Stimulated activated CD4-positive, alpha-beta T cell treated with anti-CD3 and anti-CD28 coated beads, Interleukin-1b, Interleukin-23, amount 100 ng/mL, for 1 hour (primary cell): Measurements from ENCODE around the gene DISC1.
"Not testable (repeated sequence)": the region's sequence is repeated elsewhere in the genome, so short reads cannot be mapped to it uniquely, and the experiment has no call there.

Source experiments
- DNase-seq, 2 donors: peaks; one replicate each; pipeline ENCODE4 v3.0.0-alpha.2; 2020; ENCODE audit warnings: low read depth in 2 of 2

The DISC1 gene

DNA sequence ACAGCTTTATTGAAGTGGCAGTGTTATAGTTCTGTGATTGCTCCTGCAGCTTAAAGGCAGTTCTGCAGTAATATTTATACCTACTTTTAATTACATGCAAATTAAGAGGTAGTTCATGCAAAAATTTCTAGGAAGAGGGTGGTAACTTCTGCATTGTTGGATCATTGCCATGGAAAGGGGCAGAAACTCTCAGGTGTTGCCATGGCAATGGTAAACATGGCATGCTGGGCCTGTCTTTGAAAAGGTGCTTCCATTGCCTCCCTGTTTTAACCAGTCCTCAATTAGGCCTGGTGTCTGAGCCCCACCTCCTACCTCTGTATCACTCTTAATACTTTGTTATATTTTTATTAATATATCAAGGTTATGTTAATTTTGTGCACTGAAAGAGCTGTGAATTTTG is 104.7 kb downstream of the DISC1 start:
- DNase-seq = no peak

- no peak for DNase-seq
These were observed 106.5 kb downstream of the DISC1 start for GRCh38 chr1:231733063-231733462.

GRCh38 chr1:231733672-231734071 is 107.1 kb downstream of the DISC1 start:
- no peak for DNase-seq

- DNase-seq = no peak
These were observed 107.8 kb downstream of the DISC1 start for GRCh38 chr1:231734417-231734816.

- no peak for DNase-seq
These were observed 108.8 kb downstream of the DISC1 start for GRCh38 chr1:231735411-231735810.

- no peak for DNase-seq
These were observed 109.4 kb downstream of the DISC1 start for GRCh38 chr1:231735941-231736340.

- DNase-seq = no peak
These were observed 109.9 kb downstream of the DISC1 start for GRCh38 chr1:231736464-231736863.

GRCh38 chr1:231738554-231738953 is 112.0 kb downstream of the DISC1 start:
- DNase-seq = no peak

- DNase-seq = no peak
These were observed 117.4 kb downstream of the DISC1 start for GRCh38 chr1:231743966-231744365.

GRCh38 chr1:231748760-231749415 is 122.3 kb downstream of the DISC1 start:
- no peak for DNase-seq

DNA sequence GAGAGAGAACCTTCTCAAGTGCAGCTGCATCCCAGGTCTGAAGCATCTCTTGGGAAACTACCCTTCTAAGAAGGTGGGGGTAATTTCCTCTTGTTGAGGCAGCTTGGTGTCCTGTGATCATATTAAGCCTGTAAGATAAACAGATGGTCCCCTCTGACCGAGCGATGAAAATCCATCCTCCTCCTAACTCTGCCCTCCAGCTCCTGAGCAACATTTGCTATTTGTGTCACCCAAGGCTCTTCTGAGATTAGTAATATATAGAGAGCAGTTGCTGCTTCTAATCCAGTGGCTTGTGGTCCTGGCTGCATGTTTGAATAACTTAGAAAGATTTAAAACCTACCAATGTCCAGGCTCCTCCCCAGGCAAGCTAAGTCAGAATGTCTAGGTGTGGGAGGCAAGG is 123.7 kb downstream of the DISC1 start:
- no peak for DNase-seq

- DNase-seq = no peak
These were observed 124.3 kb downstream of the DISC1 start for GRCh38 chr1:231750818-231751362.

DNA sequence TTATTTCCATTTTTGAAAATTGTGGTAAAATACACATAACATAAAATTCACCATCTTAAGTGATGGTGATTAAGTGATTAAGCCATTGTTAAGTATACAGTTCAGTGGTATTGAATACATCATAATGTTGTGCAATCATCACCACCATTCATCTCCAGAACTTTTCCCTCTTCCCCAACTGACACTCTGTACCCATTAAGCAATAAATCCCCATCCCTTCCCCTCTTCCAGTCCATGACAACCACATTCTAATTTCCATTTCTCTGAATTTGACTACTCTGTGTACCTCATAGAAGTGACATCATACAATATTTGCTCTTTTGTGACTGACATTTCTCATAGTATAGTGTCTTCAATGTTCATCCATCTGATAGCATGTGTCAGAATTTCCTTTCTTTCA is 124.8 kb downstream of the DISC1 start:
- no peak for DNase-seq

GRCh38 chr1:231753313-231753712 is 126.7 kb downstream of the DISC1 start:
- no peak for DNase-seq

DNA sequence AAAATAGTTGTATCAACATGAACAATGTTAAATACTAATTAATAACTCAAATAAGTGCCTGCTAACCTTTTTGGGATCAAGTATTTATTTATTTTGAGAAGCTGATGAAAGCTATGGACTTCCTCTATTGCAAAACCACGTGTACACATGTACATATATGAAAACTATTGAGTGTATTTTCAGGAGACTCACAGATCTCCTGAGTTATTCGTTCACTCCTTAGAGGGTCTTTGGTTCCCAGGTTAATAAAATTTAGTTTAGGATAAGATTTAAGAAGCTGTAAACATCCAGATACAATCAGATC is 130.5 kb downstream of the DISC1 start:
- no peak for DNase-seq

- DNase-seq = no peak
These were observed 131.2 kb downstream of the DISC1 start for GRCh38 chr1:231757759-231758158.

- no peak for DNase-seq
These were observed 134.7 kb downstream of the DISC1 start for GRCh38 chr1:231761252-231761651.

- DNase-seq = no peak
These were observed 135.4 kb downstream of the DISC1 start for GRCh38 chr1:231761747-231762541.

DNA sequence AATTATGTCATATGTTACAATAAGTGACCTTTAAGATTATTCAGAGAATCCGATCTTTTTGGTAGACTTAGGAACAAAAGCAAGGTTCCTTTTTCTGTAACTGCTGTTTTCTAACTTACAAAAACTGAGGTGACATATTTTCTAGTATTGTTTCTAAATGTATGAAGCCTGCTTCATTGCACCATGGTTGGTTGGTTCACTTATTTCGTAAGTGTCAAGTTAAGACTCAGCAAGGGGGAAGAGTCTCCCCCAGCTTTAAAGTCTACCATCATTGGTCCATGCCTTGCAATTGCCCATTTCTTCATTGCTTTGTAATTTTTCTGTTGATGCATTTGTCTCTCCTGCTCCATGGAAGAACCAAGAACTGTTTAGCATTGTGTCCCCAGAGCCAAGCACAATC is 136.9 kb downstream of the DISC1 start:
- no peak for DNase-seq

DNA sequence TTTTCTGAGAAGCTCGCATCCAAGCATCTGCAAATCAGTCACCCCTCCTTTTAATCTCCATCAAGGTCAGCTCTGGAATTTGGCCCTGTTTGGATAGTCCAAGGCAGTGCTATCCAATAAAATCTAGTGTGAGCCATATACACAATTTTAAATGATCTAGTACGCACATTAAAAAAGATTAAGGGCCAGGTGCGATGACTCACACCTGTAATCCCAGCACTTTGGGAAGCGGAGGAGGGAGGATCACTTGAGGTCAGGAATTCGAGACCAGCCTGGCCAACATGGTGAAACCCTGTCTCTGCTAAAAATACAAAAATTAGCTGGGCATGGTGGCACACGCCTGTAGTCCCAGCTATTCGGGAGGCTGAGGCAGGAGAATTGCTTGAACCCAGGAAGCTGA is 139.2 kb downstream of the DISC1 start:
- DNase-seq = not testable (repeated sequence)

- DNase-seq = no peak
These were observed 140.9 kb downstream of the DISC1 start for GRCh38 chr1:231767471-231767870.

- DNase-seq = no peak
These were observed 141.8 kb downstream of the DISC1 start for GRCh38 chr1:231768416-231768815.

DNA sequence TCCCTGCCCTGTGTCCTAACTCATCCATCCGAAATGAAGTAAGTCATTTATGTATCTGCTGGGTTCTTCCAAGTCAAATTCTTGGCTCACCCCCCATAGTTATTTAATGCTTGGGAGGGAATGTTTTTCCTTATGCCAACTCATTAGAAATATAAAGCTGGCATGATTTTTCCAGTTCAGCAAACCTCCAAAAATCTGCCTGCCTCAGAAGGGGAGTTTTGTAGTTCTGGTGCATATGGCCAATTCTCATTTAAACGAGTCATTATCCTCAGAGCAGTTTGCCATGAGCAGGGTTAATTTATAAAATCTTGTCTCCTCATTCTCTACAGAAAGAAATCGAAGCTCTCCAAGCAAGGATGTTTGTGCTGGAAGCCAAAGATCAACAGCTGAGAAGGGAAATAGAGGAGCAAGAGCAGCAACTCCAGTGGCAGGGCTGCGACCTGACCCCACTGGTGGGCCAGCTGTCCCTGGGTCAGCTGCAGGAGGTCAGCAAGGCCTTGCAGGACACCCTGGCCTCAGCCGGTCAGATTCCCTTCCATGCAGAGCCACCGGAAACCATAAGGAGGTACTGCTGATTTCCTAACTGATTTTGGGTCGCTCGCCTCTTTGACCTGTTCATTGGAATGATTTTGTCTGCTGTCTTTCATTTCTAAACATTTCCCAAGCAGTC is 144.1 kb downstream of the DISC1 start:
- DNase-seq = no peak
